Endothelial cell of umbilical vein (primary cell): ENCODE data around the gene JAM2.

Source experiments
- EZH2 ChIP-seq: IDR thresholded peaks from 2 replicates; pipeline ENCODE4 v1.6.1; 2012; ENCODE audit warnings: borderline replicate concordance, low read depth, mild to moderate bottlenecking, moderate library complexity, low read length, inconsistent platforms; ENCODE audit not compliant: severe bottlenecking
- FOS ChIP-seq: IDR thresholded peaks from 2 replicates; pipeline ENCODE4 v1.6.1; 2011; ENCODE audit warnings: mild to moderate bottlenecking, low read length, moderate library complexity, borderline replicate concordance; ENCODE audit not compliant: insufficient read depth
- GATA2 ChIP-seq: IDR thresholded peaks from 2 replicates; pipeline ENCODE4 v1.7.0; 2011; ENCODE audit warnings: low read depth, mild to moderate bottlenecking, moderate library complexity, mixed read lengths, low read length; ENCODE audit not compliant: insufficient read length, insufficient read depth
- JUN ChIP-seq: IDR thresholded peaks from 2 replicates; pipeline ENCODE4 v1.6.1; 2011; ENCODE audit warnings: borderline replicate concordance, low read depth; ENCODE audit not compliant: insufficient read length, insufficient read depth
- MYC ChIP-seq: IDR thresholded peaks from one replicate; pipeline ENCODE4 v1.6.1; 2011; ENCODE audit warnings: mild to moderate bottlenecking, low read depth, low read length
- POLR2A ChIP-seq: IDR thresholded peaks from 2 replicates; pipeline ENCODE4 v1.6.1; 2012; ENCODE audit warnings: low read depth, mild to moderate bottlenecking, control low read depth, low read length
- POLR2AphosphoS5 ChIP-seq: IDR thresholded peaks from 2 replicates; pipeline ENCODE4 v1.6.1; 2012; ENCODE audit warnings: low read depth, mild to moderate bottlenecking, control low read depth, low read length, moderate library complexity; ENCODE audit not compliant: insufficient read depth
- TF ChIP-seq, protein P1 (sequence below), 2 donors: IDR thresholded peaks; 1 replicate in 1 of 2; 2 replicates in 1 of 2; pipeline ENCODE4 v1.5.1; 2011; ENCODE audit warnings: low read length in 2 of 2, mild to moderate bottlenecking in 2 of 2, moderate library complexity in 2 of 2, control low read depth in 1 of 2, inconsistent platforms in 1 of 2, low read depth in 1 of 2; ENCODE audit not compliant: insufficient read depth in 1 of 2; ENCODE audit errors: extremely low read depth in 1 of 2
- TF ChIP-seq, protein P2 (sequence below): IDR thresholded peaks from 2 replicates; pipeline ENCODE4 v1.6.1; 2011; ENCODE audit not compliant: insufficient read depth, insufficient read length

DNA sequence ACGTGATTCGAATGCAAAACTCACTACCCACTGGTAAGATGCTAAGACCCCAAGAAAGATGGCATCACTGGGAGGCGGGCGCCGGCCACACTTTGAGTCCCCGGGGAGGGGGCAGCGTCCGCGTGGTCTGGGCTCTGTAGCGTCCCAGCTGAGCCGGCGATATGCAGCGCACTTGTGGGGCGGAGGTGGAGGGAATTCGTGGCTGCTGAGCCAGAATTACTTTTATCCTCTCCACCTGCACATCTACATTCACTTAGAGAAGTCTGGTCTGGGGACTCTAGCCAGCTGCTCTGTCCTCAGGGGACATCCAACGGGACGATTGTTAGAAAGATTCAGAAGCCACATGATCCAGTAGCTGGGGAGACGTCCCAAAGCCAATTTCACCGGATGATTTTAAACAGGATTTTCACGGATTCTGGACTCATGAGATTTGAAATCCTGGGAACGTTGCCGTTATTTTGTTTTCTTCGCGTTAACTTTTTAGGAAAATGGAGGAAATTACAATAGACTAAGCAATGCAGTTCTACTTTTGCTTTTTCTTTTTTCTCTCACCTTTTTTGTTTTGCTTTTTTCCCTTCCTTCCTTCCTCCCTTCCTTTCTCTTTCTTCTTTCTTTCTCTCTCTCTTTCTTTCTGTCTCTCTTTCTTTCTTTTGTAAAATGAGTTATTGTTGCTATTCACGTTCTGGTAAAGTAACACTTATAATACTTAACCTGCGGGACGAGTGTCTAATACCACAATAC, 1.3 kb downstream of the JAM2 start:
- no peak for TF ChIP-seq MYC
- TF ChIP-seq, protein P1, sequence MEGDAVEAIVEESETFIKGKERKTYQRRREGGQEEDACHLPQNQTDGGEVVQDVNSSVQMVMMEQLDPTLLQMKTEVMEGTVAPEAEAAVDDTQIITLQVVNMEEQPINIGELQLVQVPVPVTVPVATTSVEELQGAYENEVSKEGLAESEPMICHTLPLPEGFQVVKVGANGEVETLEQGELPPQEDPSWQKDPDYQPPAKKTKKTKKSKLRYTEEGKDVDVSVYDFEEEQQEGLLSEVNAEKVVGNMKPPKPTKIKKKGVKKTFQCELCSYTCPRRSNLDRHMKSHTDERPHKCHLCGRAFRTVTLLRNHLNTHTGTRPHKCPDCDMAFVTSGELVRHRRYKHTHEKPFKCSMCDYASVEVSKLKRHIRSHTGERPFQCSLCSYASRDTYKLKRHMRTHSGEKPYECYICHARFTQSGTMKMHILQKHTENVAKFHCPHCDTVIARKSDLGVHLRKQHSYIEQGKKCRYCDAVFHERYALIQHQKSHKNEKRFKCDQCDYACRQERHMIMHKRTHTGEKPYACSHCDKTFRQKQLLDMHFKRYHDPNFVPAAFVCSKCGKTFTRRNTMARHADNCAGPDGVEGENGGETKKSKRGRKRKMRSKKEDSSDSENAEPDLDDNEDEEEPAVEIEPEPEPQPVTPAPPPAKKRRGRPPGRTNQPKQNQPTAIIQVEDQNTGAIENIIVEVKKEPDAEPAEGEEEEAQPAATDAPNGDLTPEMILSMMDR (IDR thresholded peaks at IDR 0.05; ENCODE audit: extremely low read depth in 1 of 2, insufficient read depth in 1 of 2, low read depth in 1 of 2, low read length in 2 of 2), result no peak
- no peak for TF ChIP-seq POLR2A
- TF ChIP-seq EZH2, result no peak
- TF ChIP-seq, protein P2, sequence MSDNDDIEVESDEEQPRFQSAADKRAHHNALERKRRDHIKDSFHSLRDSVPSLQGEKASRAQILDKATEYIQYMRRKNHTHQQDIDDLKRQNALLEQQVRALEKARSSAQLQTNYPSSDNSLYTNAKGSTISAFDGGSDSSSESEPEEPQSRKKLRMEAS, result no peak
- no peak for TF ChIP-seq GATA2
- TF ChIP-seq POLR2AphosphoS5, result no peak
- no peak for TF ChIP-seq JUN
- no peak for TF ChIP-seq FOS
